ENCODE data around the gene SMOC2.

The SMOC2 gene, protein sequence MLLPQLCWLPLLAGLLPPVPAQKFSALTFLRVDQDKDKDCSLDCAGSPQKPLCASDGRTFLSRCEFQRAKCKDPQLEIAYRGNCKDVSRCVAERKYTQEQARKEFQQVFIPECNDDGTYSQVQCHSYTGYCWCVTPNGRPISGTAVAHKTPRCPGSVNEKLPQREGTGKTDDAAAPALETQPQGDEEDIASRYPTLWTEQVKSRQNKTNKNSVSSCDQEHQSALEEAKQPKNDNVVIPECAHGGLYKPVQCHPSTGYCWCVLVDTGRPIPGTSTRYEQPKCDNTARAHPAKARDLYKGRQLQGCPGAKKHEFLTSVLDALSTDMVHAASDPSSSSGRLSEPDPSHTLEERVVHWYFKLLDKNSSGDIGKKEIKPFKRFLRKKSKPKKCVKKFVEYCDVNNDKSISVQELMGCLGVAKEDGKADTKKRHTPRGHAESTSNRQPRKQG

DNA sequence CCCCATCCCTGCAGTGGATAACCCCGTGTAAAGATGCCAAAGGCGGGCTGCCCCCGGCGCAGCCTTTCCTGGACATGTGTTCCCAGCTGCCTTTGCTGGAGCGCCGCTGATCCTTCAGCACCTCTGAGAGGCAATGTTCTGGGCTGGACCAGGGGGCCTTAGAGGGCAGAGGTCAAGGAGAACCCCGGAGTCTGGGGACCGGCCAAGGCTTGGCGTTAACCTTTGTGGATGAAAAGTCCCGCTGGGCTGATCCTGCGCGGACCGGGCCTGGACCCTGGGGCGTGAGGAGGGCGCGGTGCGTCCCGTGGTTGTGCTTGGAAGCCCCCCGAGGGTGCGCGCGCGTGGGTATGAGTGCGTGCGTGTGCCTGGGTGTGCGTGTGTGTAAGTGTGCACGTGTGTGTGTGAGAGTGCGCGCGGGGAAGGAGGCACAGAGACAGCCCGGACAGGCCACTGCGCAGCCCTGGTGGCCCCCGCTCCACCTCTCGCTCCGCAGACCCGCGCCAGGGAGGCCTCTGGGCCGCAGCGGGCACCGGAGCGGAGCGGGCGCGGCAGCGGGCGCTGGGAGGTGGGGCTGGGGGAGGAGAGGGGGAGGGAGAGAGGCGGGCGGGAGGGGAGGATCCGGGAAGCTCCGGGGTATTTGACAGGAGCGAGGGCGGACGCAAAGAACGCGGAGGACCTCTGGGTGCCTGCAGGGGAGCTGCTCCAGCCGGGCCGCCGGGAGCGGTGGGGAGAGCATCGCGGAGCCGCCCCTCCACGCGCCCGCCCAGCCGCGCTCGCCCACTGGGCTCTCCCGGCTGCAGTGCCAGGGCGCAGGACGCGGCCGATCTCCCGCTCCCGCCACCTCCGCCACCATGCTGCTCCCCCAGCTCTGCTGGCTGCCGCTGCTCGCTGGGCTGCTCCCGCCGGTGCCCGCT is at the start of gene SMOC2:
TSS of gene SMOC2 (plus strand) at position 665 of the 914 bp plus-strand sequence. CDS start at position 852, 187 bp downstream.
- TF ChIP-seq CTCF (IDR thresholded peaks at IDR 0.05; ENCODE audit: low read length, missing control alignments): no peak
- H3K4me3 ChIP-seq (replicated peaks; ENCODE audit: low read depth, low read length): no peak within 1 kb of the TSS
- no peak for DNase-seq (ENCODE audit: low read depth)

DNA sequence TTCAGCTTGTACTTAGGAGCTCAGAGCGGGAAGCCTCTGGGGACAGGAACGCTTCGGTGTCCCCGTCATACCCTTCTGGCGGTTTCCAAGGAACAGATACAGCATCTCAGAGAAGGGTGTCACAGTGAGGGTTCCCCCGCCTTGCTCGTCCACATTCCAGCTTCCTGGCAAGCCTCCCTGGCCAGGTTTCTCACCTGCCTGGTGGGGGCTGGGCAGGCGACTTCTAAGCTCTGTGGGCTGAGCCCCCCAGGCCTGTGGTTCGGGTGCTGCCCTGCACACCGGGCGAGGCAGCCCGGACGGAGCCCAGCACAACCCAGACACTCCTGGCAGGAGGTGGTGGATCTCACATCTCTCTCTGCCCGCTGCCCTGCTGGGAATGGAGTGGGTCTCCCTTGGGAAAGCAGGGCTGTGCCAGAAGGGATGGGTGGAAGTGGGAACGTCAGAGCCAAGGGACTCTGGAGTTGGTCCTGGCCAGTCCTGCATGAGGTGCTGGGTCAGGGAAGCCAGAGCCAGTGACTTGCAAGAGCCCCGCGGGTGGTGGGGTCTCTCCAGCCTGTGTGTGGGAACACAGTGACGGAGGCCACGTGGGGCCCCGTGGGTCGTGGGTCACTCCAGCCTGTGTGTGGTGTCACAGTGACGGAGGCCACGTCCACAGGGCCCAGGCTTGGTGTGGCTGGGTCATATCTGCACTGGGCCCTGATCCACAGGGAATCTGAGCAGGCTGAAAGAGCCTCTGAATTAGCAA is 47.7 kb upstream of the SMOC2 start:
- no peak for DNase-seq (ENCODE audit: low read depth)
- TF ChIP-seq CTCF (IDR thresholded peaks at IDR 0.05; ENCODE audit: low read length, missing control alignments): no peak
- H3K4me3 ChIP-seq (replicated peaks; ENCODE audit: low read depth, low read length): no peak overlapping the region

- H3K4me3 ChIP-seq (replicated peaks; ENCODE audit: low read depth, low read length): no peak overlapping the region
- no peak for DNase-seq (ENCODE audit: low read depth)
- TF ChIP-seq CTCF (IDR thresholded peaks at IDR 0.05; ENCODE audit: low read length, missing control alignments): no peak
Measured at GRCh38 chr6:168394606-168395005, 46.4 kb upstream of the SMOC2 start.

- TF ChIP-seq CTCF (IDR thresholded peaks at IDR 0.05; ENCODE audit: low read length, missing control alignments): no peak
- no peak for DNase-seq (ENCODE audit: low read depth)
Measured at GRCh38 chr6:168395983-168396382, 45.0 kb upstream of the SMOC2 start.

GRCh38 chr6:168396561-168396960 is 44.4 kb upstream of the SMOC2 start:
- no peak overlapping the region for H3K4me3 ChIP-seq (replicated peaks; ENCODE audit: low read depth, low read length)
- no peak for DNase-seq (ENCODE audit: low read depth)
- TF ChIP-seq CTCF (IDR thresholded peaks at IDR 0.05; ENCODE audit: low read length, missing control alignments): no peak

More at GRCh38 chr6:168395983-168396382, 45.0 kb upstream of the SMOC2 start:
- no peak overlapping the region for H3K4me3 ChIP-seq (replicated peaks; ENCODE audit: low read depth, low read length)

DNA sequence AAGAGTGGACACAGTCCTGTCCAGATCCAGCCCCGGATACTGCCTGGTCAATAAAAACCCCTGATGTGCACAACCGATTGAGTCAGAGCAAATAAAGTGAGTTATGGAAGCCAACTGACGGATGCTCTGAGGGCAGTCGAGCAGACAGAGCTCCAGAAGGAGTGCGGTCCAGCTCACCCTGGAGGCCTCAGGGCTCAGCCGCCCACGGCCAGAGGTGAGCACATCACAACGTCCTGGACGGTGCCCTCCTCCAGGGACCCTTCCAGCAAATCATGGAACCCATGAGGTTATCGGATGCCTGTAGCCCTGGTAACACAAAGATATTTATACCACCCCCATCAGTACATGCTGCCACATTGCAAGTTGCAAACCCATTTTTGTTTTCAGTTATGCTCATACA is 44.0 kb upstream of the SMOC2 start:
- no peak overlapping the region for H3K4me3 ChIP-seq (replicated peaks; ENCODE audit: low read depth, low read length)
- no peak for DNase-seq (ENCODE audit: low read depth)
- no peak for TF ChIP-seq CTCF (IDR thresholded peaks at IDR 0.05; ENCODE audit: low read length, missing control alignments)

Data from fibroblast of pulmonary artery (primary cell).